Activated CD8-positive, alpha-beta memory T cell treated with anti-CD3 and anti-CD28 coated beads for 48 hours (primary cell): Measurements from ENCODE around the gene L1CAM.

Source experiments
- DNase-seq, 3 experiments: peaks; one replicate each; pipeline ENCODE4 v3.0.0-alpha.2; 2020; ENCODE audit warnings: low read depth in 2 of 3, low spot score in 2 of 3

Gene L1CAM

GRCh38 chrX:153885968-153886903 lies at the start of gene L1CAM:
TSS of gene L1CAM (minus strand) at chrX:153886173. CDS start at chrX:153875836, 10,337 bp downstream.
- no peak for DNase-seq

- DNase-seq: no peak
Observed at GRCh38 chrX:153935326-153935851, 49.4 kb upstream of the L1CAM start.

- peak in 1 of 3 experiments; percentile 73 for DNase-seq
Observed at GRCh38 chrX:153934762-153935325, 48.9 kb upstream of the L1CAM start, which contains the start of gene NAA10. TSS of gene NAA10 (minus strand) at chrX:153935037. CDS start at chrX:153934904, 133 bp downstream.

- no peak for DNase-seq
Observed at GRCh38 chrX:153934148-153934761, 48.3 kb upstream of the L1CAM start.

- no peak for DNase-seq
Observed at GRCh38 chrX:153933748-153934147, 47.8 kb upstream of the L1CAM start.

- DNase-seq: no peak
Observed at GRCh38 chrX:153932220-153932915, 46.4 kb upstream of the L1CAM start.

GRCh38 chrX:153931748-153932147 lies 45.8 kb upstream of the L1CAM start:
- DNase-seq: no peak

GRCh38 chrX:153931151-153931550 lies 45.2 kb upstream of the L1CAM start:
- DNase-seq: no peak

- DNase-seq: no peak
Observed at GRCh38 chrX:153930011-153930910, 44.3 kb upstream of the L1CAM start.

- no peak for DNase-seq
Observed at GRCh38 chrX:153929576-153929975, 43.6 kb upstream of the L1CAM start.

- no peak for DNase-seq
Observed at GRCh38 chrX:153928846-153929245, 42.9 kb upstream of the L1CAM start.

- DNase-seq: peak; percentile 63 to 93 (median 74)
Observed at GRCh38 chrX:153927922-153928760, 42.2 kb upstream of the L1CAM start.

GRCh38 chrX:153927672-153927921 lies 41.6 kb upstream of the L1CAM start:
- no peak for DNase-seq

- peak in 1 of 3 experiments; percentile 53 for DNase-seq
Observed at GRCh38 chrX:153926858-153927671, 41.1 kb upstream of the L1CAM start.

- DNase-seq: no peak
Observed at GRCh38 chrX:153926552-153926857, 40.5 kb upstream of the L1CAM start.

GRCh38 chrX:153925739-153926551 lies 40.0 kb upstream of the L1CAM start, which contains the start of gene ARHGAP4:
TSS of gene ARHGAP4 (minus strand) at chrX:153926264. CDS start at chrX:153926202, 62 bp downstream.
- peak in 1 of 3 experiments; percentile 44 for DNase-seq

GRCh38 chrX:153925387-153925738 lies 39.4 kb upstream of the L1CAM start:
- DNase-seq: no peak
